Sigmoid colon (tissue), 7 donors: Measurements from ENCODE around the gene IL21R. TPM values are rescaled to one million over a fixed set of nuclear protein-coding genes. Genes with fewer than 3 reads are reported as not detected.
"Not testable (repeated sequence)": the region's sequence is repeated elsewhere in the genome, so short reads cannot be mapped to it uniquely, and the experiment has no call there.

ENCODE experiments used
- DNase-seq: peaks from one replicate; pipeline ENCODE4 v3.0.0-alpha.2; 2019
- H3K27ac ChIP-seq, 4 donors: fragments of 200-600 bp; sonication (generic); one replicate each; pipeline ENCODE4 v1.5.1; 2016 to 2019; ENCODE audit warnings: mild to moderate bottlenecking in 1 of 4
- H3K27me3 ChIP-seq, 3 donors: fragments of 200-600 bp; sonication (generic); one replicate each; pipeline ENCODE4 v1.5.1; 2019; ENCODE audit warnings: mild to moderate bottlenecking in 1 of 3
- H3K36me3 ChIP-seq, 4 donors: fragments of 200-600 bp; sonication (generic); one replicate each; pipeline ENCODE4 v1.5.1; 2016 to 2019
- H3K4me1 ChIP-seq, 4 donors: fragments of 200-600 bp; sonication (generic); one replicate each; pipeline ENCODE4 v1.5.1; 2017 to 2019
- H3K4me3 ChIP-seq, 4 donors: fragments of 200-600 bp; sonication (generic); one replicate each; pipeline ENCODE4 v1.5.1; 2017 to 2019; ENCODE audit warnings: mild to moderate bottlenecking in 2 of 4, moderate library complexity in 1 of 4
- H3K9me3 ChIP-seq, 4 donors: fragments of 200-600 bp in 3 of 4; sonication (generic) in 3 of 4; one replicate each; pipeline versions ENCODE4 v1.5.1 to v1.6.1; 2013 to 2019
- EP300 ChIP-seq, 4 donors: sonication (generic); formaldehyde crosslinking; IDR thresholded peaks; one replicate each; pipeline ENCODE4 v1.6.1; 2017; ENCODE audit warnings: antibody characterized with exemption in 4 of 4
- POLR2A ChIP-seq, 2 donors: fragments of 450-650 bp; IDR thresholded peaks; one replicate each; pipeline ENCODE4 v1.6.1; 2016; ENCODE audit warnings: antibody characterized with exemption in 2 of 2, mild to moderate bottlenecking in 2 of 2, moderate library complexity in 2 of 2
- POLR2AphosphoS5 ChIP-seq, 4 donors: sonication (generic); formaldehyde crosslinking; IDR thresholded peaks; one replicate each; pipeline ENCODE4 v1.6.1; 2017; ENCODE audit warnings: antibody characterized with exemption in 4 of 4
- WGBS, 2 donors: extraction: QIAGEN DNeasy Blood & Tissue Kit; methylation state at CpG; one replicate each; pipeline ENCODE4 v1.1.7; 2013; 5-methylcytosine and 5-hydroxymethylcytosine counted together
- intact Hi-C: fragments of 100-400 bp; cut with DNase I; formaldehyde crosslinking; loops from one replicate; pipeline ENCODE4 v1.15.1; 2023
- polyA plus RNA-seq, 3 donors: library from polyadenylated mRNA; stranded (reverse); fragments of 200-250 nt; gene quantifications; one replicate each; pipeline ENCODE4 v1.2.3, GENCODE V29; 2013
- total RNA-seq, 4 donors: library from RNA; depleted of rRNA; stranded (reverse); fragments of >200 nt; gene quantifications; one replicate each; pipeline ENCODE4 v1.1.0, GENCODE V29; 2016
- TF ChIP-seq, protein P1 (sequence below), 4 experiments: fragments of 450-650 bp in 3 of 4; fragments of 200-600 bp in 1 of 4; IDR thresholded peaks; one replicate each; pipeline ENCODE4 v1.5.1; 2016 to 2019; ENCODE audit warnings: antibody characterized with exemption in 4 of 4, mild to moderate bottlenecking in 3 of 4, moderate library complexity in 2 of 4
- donor health status: healthy with polysubstance abuse.
- donor health status: Bipolar disorder and iron deficiency.
- donor health status: healthy.

The IL21R gene
- total and polyA plus RNA-seq, 7 donors = under 0.01 to 7.9 (median 0.27) TPM; not detected in 2

DNA sequence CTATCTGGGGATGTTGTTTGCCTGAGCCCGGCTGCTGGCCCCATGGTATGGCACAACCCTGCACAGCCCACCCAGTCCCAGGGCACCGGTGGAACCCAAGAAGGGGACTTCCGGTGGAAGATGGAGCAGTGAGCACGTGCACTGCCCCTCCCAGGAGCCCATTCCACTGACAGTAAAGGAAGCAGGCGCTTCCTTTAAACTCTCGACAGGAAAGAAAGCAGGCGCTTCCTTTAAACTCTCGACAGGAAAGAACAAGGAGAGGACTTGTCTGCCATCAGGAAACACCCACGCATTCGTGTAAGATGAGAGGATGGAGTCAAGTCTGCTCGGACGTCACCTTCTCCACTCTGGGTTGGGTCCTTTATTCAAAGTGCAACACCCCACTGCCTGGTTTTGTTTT, 53.7 kb downstream of the IL21R start:
- Histone ChIP-seq H3K9me3 (no peaks in the 10 kb centered on the region), H3K36me3 (peaks cover 0 to 10% (median 2%) of the 10 kb centered on the region in 4 donors), H3K4me3 (no peak overlapping the region), H3K27me3 (peaks cover 0 to 3% (median 1%) of the 10 kb centered on the region in 3 donors), H3K27ac (no peak overlapping the region), H3K4me1 (no peaks in the 10 kb centered on the region)
- DNase-seq = no peak
- TF ChIP-seq POLR2AphosphoS5 (IDR thresholded peaks at IDR 0.05) (no peak), POLR2A (IDR thresholded peaks at IDR 0.05) (no peak), EP300 (IDR thresholded peaks at IDR 0.05) (no peak)
- TF ChIP-seq, protein P1, sequence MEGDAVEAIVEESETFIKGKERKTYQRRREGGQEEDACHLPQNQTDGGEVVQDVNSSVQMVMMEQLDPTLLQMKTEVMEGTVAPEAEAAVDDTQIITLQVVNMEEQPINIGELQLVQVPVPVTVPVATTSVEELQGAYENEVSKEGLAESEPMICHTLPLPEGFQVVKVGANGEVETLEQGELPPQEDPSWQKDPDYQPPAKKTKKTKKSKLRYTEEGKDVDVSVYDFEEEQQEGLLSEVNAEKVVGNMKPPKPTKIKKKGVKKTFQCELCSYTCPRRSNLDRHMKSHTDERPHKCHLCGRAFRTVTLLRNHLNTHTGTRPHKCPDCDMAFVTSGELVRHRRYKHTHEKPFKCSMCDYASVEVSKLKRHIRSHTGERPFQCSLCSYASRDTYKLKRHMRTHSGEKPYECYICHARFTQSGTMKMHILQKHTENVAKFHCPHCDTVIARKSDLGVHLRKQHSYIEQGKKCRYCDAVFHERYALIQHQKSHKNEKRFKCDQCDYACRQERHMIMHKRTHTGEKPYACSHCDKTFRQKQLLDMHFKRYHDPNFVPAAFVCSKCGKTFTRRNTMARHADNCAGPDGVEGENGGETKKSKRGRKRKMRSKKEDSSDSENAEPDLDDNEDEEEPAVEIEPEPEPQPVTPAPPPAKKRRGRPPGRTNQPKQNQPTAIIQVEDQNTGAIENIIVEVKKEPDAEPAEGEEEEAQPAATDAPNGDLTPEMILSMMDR (IDR thresholded peaks at IDR 0.05) = no peak
- intact Hi-C loops = loop anchor here (2.0 to 5.0 kb wide), 2 partner anchors 88 to 277 kb away; no protein-coding TSS in a partner anchor
- WGBS, 2 donors = 33 to 52% methylated on average over 12 of the region's 12 CpGs

DNA sequence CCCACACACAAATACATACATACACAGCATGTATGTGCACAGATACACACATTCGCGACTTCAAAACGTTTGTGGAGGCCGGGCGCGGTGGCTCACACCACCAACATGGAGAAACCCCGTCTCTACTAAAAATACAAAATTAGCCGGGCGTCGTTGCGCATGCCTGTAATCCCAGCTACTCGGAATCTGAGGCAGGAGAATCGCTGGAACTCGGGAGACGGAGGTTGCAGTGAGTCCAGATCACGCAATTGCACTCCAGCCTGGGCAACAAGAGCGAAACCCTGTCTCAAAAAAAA, 55.6 kb downstream of the IL21R start:
- not testable (repeated sequence) for H3K9me3 ChIP-seq, H3K4me3 ChIP-seq, DNase-seq, H3K4me1 ChIP-seq, H3K27ac ChIP-seq, H3K27me3 ChIP-seq
- intact Hi-C loops = loop anchor here (2.0 to 5.0 kb wide), 2 partner anchors 90 to 279 kb away; no protein-coding TSS in a partner anchor
- peaks cover 0 to 29% (median 14%) of the 10 kb centered on the region in 4 donors for H3K36me3 ChIP-seq
- WGBS, 2 donors = 91 to 94% methylated on average over 17 of the region's 17 CpGs

DNA sequence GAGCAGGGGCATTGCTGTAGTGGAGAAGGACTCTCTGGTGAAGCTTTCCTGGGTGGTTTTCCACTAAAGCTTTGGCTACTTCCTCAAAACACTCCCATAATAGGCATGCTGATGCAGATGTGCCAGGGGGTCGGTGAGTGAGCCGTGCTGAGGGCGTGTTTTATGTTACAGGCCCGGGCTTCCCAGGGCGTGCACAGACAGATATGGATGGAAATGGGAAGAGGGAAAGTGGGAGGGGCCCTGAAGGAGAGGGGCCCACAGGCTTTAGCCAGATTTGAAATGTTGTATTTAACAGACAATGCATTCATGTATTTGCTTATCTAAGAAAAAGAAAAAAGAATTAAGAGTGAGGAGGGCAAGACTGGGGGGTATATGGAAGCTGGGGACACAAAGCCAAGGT, 56.3 kb downstream of the IL21R start:
- H3K4me1 ChIP-seq = no peaks in the 10 kb centered on the region
- no peak for TF ChIP-seq POLR2AphosphoS5 (IDR thresholded peaks at IDR 0.05)
- TF ChIP-seq POLR2A (IDR thresholded peaks at IDR 0.05) = no peak
- TF ChIP-seq EP300 (IDR thresholded peaks at IDR 0.05) = no peak
- TF ChIP-seq, protein P1 (IDR thresholded peaks at IDR 0.05) = no peak
- WGBS, 2 donors = 36 to 57% methylated on average over 5 of the region's 5 CpGs
- intact Hi-C loops = loop anchor here (5.0 kb wide), 1 partner anchor 91 kb away; no protein-coding TSS in a partner anchor
- no peaks in the 10 kb centered on the region for H3K27me3 ChIP-seq
- H3K36me3 ChIP-seq = peaks cover 0 to 36% (median 20%) of the 10 kb centered on the region in 4 donors
- no peaks in the 10 kb centered on the region for H3K9me3 ChIP-seq
- no peak overlapping the region for H3K27ac ChIP-seq
- no peak for DNase-seq
- no peak overlapping the region for H3K4me3 ChIP-seq

DNA sequence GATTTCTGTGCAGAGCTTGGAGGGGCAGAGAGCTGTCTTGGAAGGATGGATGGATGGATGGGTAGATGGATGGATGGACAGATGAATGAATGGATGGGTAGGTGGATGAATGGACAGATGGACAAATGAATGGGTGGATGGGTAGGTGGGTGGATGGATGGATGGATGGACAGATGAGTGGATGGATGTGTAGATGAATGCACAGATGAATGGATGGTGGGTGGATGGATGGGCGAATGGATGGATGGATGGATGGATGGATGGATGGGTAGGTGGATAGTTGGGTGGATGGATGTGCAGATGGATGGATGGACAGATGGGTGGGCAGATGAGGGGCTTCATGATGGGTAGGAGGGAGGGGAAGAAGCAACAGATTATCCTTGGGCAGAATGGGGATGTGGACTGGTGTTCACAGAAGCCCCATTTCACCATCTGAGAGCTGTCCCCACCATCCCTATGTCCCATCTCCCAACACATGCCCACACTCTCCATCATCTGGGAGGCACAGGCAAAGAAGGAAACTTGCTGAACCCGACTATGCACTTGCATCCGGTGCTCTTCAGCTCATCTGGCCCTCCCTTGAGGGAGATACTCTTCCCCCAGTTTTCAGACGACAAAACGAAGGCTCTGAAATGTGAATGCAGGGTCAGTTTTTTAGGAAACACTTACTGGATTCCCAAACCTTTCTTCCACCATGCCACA, 57.2 kb downstream of the IL21R start:
- TF ChIP-seq, protein P1 (IDR thresholded peaks at IDR 0.05) = no peak
- TF ChIP-seq EP300 (IDR thresholded peaks at IDR 0.05) = no peak
- no peak for TF ChIP-seq POLR2AphosphoS5 (IDR thresholded peaks at IDR 0.05)
- no peak for TF ChIP-seq POLR2A (IDR thresholded peaks at IDR 0.05)
- no peaks in the 10 kb centered on the region for H3K4me1 ChIP-seq
- H3K27me3 ChIP-seq = no peaks in the 10 kb centered on the region
- H3K9me3 ChIP-seq = no peaks in the 10 kb centered on the region
- intact Hi-C loops = loop anchor here (5.0 kb wide), 1 partner anchor 92 kb away; no protein-coding TSS in a partner anchor
- H3K4me3 ChIP-seq = no peak overlapping the region
- H3K27ac ChIP-seq = no peak overlapping the region
- H3K36me3 ChIP-seq = peaks cover 4 to 45% (median 29%) of the 10 kb centered on the region in 4 donors
- WGBS, 2 donors = 88 to 90% methylated on average over 5 of the region's 5 CpGs
- no peak for DNase-seq

DNA sequence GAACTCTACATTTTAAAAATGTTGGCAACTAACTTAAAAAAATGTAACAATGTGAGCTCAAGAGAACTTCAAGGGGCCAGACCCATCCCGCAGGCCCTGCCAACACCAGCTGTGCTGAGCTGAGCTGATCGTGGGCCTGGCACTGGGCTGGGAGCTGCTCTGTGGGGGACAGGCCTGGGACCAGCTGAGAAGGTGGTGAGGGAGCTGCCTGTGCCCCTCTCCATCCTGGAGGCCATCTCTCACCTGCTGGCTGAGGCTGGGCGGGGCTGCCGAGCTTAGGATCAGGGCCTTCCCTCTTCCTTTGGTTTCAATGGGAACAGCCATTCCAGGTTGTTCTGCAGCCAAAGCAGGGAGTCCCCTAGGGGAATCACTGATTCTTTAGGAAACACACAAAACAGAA, 58.2 kb downstream of the IL21R start:
- no peaks in the 10 kb centered on the region for H3K27me3 ChIP-seq
- no peak for DNase-seq
- no peak for TF ChIP-seq EP300 (IDR thresholded peaks at IDR 0.05)
- TF ChIP-seq POLR2A (IDR thresholded peaks at IDR 0.05) = no peak
- TF ChIP-seq, protein P1 (IDR thresholded peaks at IDR 0.05) = no peak
- TF ChIP-seq POLR2AphosphoS5 (IDR thresholded peaks at IDR 0.05) = no peak
- H3K9me3 ChIP-seq = no peaks in the 10 kb centered on the region
- H3K4me3 ChIP-seq = no peak overlapping the region
- H3K4me1 ChIP-seq = no peaks in the 10 kb centered on the region
- H3K27ac ChIP-seq = no peak overlapping the region
- 70 to 78% methylated on average over 4 of the region's 4 CpGs for WGBS, 2 donors
- peaks cover 11 to 55% (median 39%) of the 10 kb centered on the region in 4 donors for H3K36me3 ChIP-seq
- intact Hi-C loops = no loop called here
